Muscle of leg (tissue), 11 donors: ENCODE data around the gene PIBF1. TPM values are rescaled to one million over a fixed set of nuclear protein-coding genes. Genes with fewer than 3 reads are reported as not detected.
"Not testable (repeated sequence)": the region's sequence is repeated elsewhere in the genome, so short reads cannot be mapped to it uniquely, and the experiment has no call there.

Experiments
- DNase-seq: peaks from one replicate; pipeline ENCODE4 v3.0.0; 2013
- H3K27ac ChIP-seq: one replicate; pipeline ENCODE4 v1.5.1; 2013; ENCODE audit warnings: mild to moderate bottlenecking, low read length, control low read depth
- H3K27me3 ChIP-seq: one replicate; pipeline ENCODE4 v1.6.1; 2013; ENCODE audit warnings: low read length; ENCODE audit not compliant: control insufficient read depth, insufficient read depth
- H3K36me3 ChIP-seq: one replicate; pipeline ENCODE4 v1.6.1; 2013; ENCODE audit warnings: low read length; ENCODE audit not compliant: control insufficient read depth, insufficient read depth
- H3K4me1 ChIP-seq: one replicate; pipeline ENCODE4 v1.6.1; 2013; ENCODE audit warnings: low read length; ENCODE audit not compliant: control insufficient read depth, insufficient read depth
- H3K4me3 ChIP-seq: one replicate; pipeline ENCODE4 v1.5.1; 2013; ENCODE audit warnings: low read length, control low read depth
- H3K9me3 ChIP-seq: replicated peaks from 2 replicates; pipeline ENCODE4 v1.6.1; 2013; ENCODE audit warnings: low read depth, low read length; ENCODE audit not compliant: control insufficient read depth
- whole genome bisulfite sequencing: methylation state at CpG from one replicate; pipeline ENCODE4 v1.1.5; 2013; ENCODE audit warnings: missing lambda C conversion rate; ENCODE audit not compliant: insufficient coverage; 5-methylcytosine and 5-hydroxymethylcytosine counted together
- polyA plus RNA-seq, 8 donors: library from polyadenylated mRNA; unstranded; fragments of 120-200 nt; gene quantifications; one replicate each; pipeline versions ENCODE4 v1.2.1 to v1.2.3, GENCODE V29; 2013; ENCODE audit warnings: inconsistent platforms in 1 of 8, low replicate concordance in 1 of 8; ENCODE audit not compliant: insufficient read length in 8 of 8, insufficient read depth in 1 of 8
- total RNA-seq: library from RNA; stranded (reverse); fragments of 120-200 nt; gene quantifications from one replicate; pipeline ENCODE4 v1.2.4, GENCODE V29; 2013

PIBF1 gene
- total and polyA plus RNA-seq, 9 donors, result 17.1 to 29.4 (median 23.8) TPM

DNA sequence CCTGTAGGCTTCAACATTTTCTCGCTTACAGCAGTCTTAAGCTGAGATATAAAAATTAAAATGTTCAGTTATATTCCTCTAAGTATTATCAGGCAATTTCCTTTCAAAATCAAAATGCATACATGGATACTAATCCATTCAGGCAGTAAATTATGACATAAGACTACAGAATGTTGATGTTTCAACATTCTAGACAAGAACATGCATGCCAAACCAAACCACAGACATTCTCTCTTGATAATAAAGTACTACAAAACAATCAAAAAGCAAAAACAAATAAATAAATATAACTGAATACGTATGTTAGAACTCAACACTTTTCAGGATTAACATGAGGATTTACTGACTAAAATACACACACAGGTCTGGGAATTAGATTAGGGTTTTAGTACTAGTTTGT lies 7.9 kb upstream of the PIBF1 start:
- peaks cover 35% of the 10 kb centered on the region for H3K36me3 ChIP-seq
- H3K4me3 ChIP-seq, result no peak overlapping the region
- no peaks in the 10 kb centered on the region for H3K4me1 ChIP-seq
- H3K27ac ChIP-seq, result no peak overlapping the region
- no peak for DNase-seq
- WGBS, result no CpG with 5 or more reads among the region's 2 CpGs
- no peaks in the 10 kb centered on the region for H3K9me3 ChIP-seq
- no peaks in the 10 kb centered on the region for H3K27me3 ChIP-seq

DNA sequence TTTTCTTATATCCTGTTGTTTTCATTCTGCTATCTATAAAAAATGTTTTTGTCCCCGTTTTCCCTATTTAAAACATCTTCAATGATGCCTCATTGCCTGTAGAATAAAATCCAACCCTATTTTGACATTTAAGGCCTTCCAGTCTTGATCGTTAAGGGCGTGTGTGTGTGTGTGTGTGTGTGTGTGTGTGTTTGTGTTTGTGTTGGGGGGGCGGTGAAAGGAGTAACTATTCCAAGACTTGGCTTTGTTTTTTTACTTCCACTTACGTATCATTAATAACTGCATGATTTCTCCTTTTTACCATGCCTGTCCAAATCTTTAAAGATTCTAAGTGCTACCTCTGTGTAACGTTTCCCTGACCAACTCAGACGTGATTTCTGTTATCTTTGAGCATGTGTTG lies 784 bp downstream of the PIBF1 start:
- H3K4me3 ChIP-seq, result peak overlapping the region; percentile 97
- peak overlapping the region; percentile 94 for H3K27ac ChIP-seq
- no peaks in the 10 kb centered on the region for H3K27me3 ChIP-seq
- H3K9me3 ChIP-seq, result no peaks in the 10 kb centered on the region
- DNase-seq, result peak; percentile 40
- H3K4me1 ChIP-seq, result peaks cover 3% of the 10 kb centered on the region
- WGBS, result no CpG with 5 or more reads among the region's 7 CpGs
- H3K36me3 ChIP-seq, result peaks cover 12% of the 10 kb centered on the region

DNA sequence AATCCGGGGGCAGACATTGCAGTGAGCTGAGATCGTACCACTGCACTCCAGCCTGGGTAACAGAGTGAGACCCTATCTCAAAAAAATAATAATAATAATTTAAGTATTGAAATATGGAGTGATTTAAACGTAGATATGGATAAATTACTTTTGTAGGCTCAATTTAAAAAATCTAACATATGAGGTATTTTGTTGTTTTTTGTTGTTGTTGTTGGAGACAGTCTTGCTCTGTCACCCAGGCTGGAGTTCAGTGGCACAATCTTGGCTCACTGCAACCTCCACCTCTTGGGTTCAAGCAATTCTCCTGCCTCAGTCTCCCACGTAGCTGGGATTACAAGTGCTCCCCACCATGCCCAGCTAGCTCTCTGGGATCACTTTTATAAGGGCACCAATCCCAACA lies 2.7 kb downstream of the PIBF1 start:
- not testable (repeated sequence) for H3K27ac ChIP-seq, H3K27me3 ChIP-seq, H3K9me3 ChIP-seq, H3K4me3 ChIP-seq, DNase-seq, H3K4me1 ChIP-seq
- peaks cover 11% of the 10 kb centered on the region for H3K36me3 ChIP-seq
- WGBS, result no CpG with 5 or more reads among the region's 4 CpGs

DNA sequence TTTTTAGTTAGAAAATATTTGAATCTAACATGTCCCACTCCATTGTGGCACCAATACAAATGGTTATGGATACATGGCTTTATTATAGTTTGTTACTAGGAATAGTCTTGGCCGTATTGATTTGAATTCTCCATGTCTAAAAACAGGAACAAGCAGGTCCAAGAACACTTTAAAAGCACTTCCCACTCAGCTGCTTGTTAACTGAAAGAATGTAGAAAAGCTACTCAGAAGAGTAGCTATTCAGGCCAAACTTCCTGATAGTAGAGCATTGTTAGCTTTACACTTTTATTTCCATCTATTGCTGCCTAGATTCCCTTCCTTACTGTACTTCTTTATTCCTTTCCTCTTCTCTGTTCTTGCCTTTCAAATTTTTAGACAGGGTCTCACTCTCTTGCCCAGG lies 6.9 kb downstream of the PIBF1 start:
- peaks cover 24% of the 10 kb centered on the region for H3K36me3 ChIP-seq

DNA sequence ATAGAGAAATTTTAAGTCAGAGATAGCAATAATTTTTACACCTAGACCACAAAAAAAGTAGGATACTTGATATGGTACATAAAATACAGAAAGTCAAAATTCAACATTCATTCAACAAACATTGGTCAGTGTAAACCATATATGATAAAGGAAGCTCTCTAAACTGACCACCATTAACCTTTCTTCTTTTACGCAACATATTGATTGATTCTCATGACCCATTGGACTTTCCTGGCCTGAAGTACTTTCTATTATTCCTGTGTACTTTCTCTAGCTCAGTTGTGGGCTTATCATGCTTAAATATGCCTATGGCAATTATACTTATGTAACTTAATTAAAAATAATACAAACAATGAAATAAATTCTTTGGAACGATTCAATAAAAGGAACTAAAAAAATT lies 10.7 kb downstream of the PIBF1 start:
- peaks cover 25% of the 10 kb centered on the region for H3K36me3 ChIP-seq
- H3K27me3 ChIP-seq, result no peaks in the 10 kb centered on the region
- no CpG with 5 or more reads among the region's 2 CpGs for WGBS

More for the DNA sequence above, 6.9 kb downstream of the PIBF1 start:
- DNase-seq, result no peak
- H3K27me3 ChIP-seq, result no peaks in the 10 kb centered on the region
- no peak overlapping the region for H3K27ac ChIP-seq
- H3K4me1 ChIP-seq, result no peaks in the 10 kb centered on the region
- H3K4me3 ChIP-seq, result no peak overlapping the region
- WGBS, result no CpG with 5 or more reads among the region's 1 CpG
- H3K9me3 ChIP-seq, result no peaks in the 10 kb centered on the region

DNA sequence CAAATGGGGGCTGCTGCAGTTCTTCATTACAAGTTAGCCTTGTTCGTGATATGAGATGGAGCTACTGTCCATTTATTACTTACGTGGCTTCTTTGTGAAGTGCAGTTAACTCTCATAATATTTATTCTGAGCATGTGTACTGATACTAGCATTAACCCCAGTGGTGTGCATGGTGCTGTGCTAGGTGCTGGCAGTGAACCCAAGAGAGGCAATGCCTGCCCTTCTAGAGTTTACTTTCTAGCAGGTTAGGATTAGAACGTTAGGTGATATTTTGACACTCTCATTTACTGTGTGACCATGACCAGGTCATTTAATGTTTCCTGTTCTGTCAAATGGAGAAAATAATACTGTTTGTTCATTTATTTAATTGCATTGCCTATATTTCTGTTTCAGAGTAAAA lies 16.9 kb downstream of the PIBF1 start:
- Histone ChIP-seq H3K4me1 (no peaks in the 10 kb centered on the region), H3K36me3 (peaks cover 23% of the 10 kb centered on the region), H3K4me3 (no peak overlapping the region), H3K27me3 (no peaks in the 10 kb centered on the region), H3K9me3 (no peaks in the 10 kb centered on the region), H3K27ac (no peak overlapping the region)
- no peak for DNase-seq
- WGBS, result no CpG with 5 or more reads among the region's 3 CpGs

More for the DNA sequence above, 10.7 kb downstream of the PIBF1 start:
- no peak overlapping the region for H3K27ac ChIP-seq
- no peak overlapping the region for H3K4me3 ChIP-seq
- no peaks in the 10 kb centered on the region for H3K4me1 ChIP-seq
- DNase-seq, result no peak
- H3K9me3 ChIP-seq, result no peaks in the 10 kb centered on the region

DNA sequence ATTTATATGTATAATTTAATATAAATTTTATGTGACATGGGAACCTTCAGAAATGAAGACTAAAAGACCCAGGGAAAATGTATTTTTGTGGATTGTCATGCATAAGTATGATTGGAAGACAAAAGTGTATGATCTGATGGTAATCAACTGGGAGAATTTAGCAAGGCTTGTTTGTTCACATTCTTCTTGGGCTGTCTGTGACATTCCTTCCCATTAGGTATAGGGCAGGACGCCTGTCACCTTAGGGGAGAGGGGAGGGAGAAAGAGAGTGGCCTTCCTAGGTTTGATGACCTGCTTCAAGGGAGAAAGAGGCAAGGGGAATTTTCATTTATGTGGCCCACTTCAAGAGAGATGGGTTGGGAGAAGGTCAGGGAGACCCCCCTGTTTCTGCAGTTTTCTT lies 22.4 kb downstream of the PIBF1 start:
- no peak overlapping the region for H3K4me3 ChIP-seq
- no peaks in the 10 kb centered on the region for H3K27me3 ChIP-seq
- H3K9me3 ChIP-seq, result no peaks in the 10 kb centered on the region
- no peak for DNase-seq
- H3K4me1 ChIP-seq, result no peaks in the 10 kb centered on the region
- H3K27ac ChIP-seq, result no peak overlapping the region
- peaks cover 18% of the 10 kb centered on the region for H3K36me3 ChIP-seq
- WGBS, result 100% methylated on average over 1 of the region's 1 CpG

DNA sequence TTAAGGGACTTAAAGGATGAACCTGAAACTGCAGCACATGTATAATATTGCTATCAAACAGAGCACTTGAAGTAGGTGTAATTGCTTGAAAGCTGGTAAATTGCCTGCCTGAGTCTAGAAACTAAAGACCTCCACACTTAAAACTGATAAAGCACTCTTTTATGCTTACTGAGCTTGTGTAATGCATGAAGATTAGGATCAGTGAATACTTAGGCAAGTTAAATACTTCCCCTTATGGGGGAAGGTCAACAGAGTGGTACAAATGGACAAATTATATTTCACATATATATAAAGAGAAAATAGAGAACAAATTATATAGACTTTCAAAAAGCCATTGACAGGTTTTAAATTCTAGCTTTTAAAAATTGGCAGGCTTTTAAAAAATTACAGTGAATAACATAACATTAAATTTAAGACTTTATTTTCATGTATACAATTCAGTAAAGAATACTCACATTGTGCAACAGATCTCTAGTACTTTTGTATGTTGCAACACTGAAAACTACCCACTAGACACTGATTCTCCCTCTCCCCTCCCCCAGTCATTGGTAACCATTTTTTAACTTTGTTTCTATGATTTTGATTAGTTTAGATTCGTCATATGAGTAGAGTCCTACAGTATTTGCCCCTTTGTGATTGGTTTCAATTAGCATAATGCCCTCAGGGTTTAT lies 23.9 kb downstream of the PIBF1 start:
- H3K4me1 ChIP-seq, result no peaks in the 10 kb centered on the region
- no peak overlapping the region for H3K4me3 ChIP-seq
- H3K27ac ChIP-seq, result no peak overlapping the region
- no peaks in the 10 kb centered on the region for H3K27me3 ChIP-seq
- no peaks in the 10 kb centered on the region for H3K9me3 ChIP-seq
- no peak for DNase-seq
- WGBS, result no CpG with 5 or more reads among the region's 1 CpG
- peaks cover 11% of the 10 kb centered on the region for H3K36me3 ChIP-seq

DNA sequence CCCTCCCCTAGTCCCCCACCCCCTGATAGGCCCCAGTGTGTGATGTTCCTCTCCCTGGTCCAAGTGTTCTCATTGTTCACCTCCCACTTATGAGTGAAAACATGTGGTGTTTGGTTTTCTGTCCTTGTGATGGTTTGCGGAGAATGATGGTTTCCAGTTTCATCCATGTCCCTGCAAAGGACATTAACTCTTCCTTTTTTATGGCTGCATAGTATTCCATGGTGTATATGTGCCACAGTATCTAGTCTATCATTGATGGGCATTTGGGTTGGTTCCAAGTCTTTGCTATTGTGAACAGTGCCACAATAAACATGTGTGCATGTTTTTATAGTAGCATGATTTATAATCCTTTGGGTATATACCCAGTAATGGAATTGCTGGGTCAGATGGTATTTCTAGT lies 24.6 kb downstream of the PIBF1 start:
- not testable (repeated sequence) for H3K4me3 ChIP-seq, H3K4me1 ChIP-seq, H3K27me3 ChIP-seq, H3K27ac ChIP-seq, H3K9me3 ChIP-seq, H3K36me3 ChIP-seq, DNase-seq
- no CpG with 5 or more reads among the region's 1 CpG for WGBS

DNA sequence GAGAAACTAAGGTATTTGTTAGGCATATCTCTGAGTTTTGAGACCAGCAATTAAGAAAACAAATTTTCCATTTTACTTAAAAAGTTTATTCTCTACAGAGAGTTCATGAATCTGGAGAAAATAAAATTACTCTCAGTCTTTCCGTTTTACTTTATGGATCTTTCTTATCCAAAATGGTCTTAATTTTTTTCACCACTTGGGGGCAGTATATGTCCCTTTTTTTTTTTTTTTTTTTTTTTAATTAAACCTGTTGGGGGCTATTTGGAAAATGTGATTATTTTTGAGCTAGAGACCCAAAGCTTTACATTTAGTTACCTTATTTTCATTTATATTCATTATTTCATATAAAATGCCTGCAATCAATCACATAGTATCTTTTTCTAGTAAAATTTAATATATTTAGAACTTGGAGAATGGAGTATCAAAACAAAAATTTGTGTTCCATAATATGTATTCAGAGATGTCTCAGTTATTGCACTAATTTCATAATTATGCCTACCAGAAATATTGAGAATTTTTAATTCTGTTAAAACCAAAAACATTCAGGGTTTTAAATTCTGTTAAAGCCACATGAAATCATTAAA lies 27.1 kb downstream of the PIBF1 start:
- no peaks in the 10 kb centered on the region for H3K27me3 ChIP-seq
- DNase-seq, result peak; percentile 38
- H3K36me3 ChIP-seq, result peaks cover 8% of the 10 kb centered on the region
- H3K4me1 ChIP-seq, result no peaks in the 10 kb centered on the region
- no peaks in the 10 kb centered on the region for H3K9me3 ChIP-seq
- H3K4me3 ChIP-seq, result no peak overlapping the region
- no CpG with 5 or more reads among the region's 1 CpG for WGBS
- no peak overlapping the region for H3K27ac ChIP-seq
